GM19240 (cell line): ENCODE data around the gene TPP2.

Experiments
- DNase-seq: peaks from one replicate; pipeline ENCODE4 v3.0.0; 2011; ENCODE audit warnings: low spot score; ENCODE audit not compliant: insufficient read length

TPP2 gene

GRCh38 chr13:102651892-102652291 lies 55.1 kb downstream of the TPP2 start:
- DNase-seq, result no peak

DNA sequence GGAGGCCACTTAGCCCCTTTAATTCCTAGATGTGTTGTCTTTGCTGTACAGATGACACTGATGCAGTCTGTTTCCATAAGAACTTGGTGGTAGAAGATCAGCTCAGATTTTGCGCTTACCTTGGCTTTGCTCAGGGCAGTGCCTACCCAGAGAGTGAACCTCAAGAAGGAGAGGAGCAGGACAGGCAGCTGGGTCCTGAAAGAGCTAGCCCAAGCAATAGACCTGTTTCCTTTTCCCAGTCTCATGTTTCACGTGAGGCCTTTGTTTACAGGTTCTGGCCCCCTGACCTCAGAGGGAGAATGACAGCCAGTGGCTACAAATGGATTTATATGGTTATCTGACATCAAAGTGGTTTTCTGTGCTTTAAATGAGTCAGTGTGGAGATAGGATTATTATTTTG lies 58.0 kb downstream of the TPP2 start:
- no peak for DNase-seq

- DNase-seq, result no peak
These were observed 60.8 kb downstream of the TPP2 start for GRCh38 chr13:102657630-102658029.

GRCh38 chr13:102658660-102659059 lies 61.9 kb downstream of the TPP2 start:
- DNase-seq, result no peak

GRCh38 chr13:102659168-102659713 lies 62.5 kb downstream of the TPP2 start:
- DNase-seq, result no peak

- no peak for DNase-seq
These were observed 70.2 kb downstream of the TPP2 start for GRCh38 chr13:102667023-102667422.

- no peak for DNase-seq
These were observed 71.1 kb downstream of the TPP2 start for GRCh38 chr13:102667911-102668310.

DNA sequence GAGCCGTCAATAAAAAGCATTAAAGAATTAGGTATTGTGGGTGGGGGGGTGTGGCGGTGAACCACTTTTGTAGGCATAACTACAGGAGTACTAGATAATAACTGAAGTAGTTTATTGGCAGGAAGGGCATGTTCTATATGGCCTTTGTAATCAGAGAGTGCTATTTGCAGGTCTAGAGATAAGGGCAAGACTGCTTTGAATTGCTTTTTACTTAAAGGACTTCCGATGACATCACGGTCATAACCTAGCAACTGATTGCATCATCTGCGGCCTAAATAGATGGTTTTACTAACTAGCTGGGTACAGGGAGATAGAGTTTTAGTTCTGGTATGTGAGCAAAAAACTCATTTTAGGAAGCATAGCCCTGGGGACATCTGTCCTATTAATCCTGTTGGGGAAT lies 73.3 kb downstream of the TPP2 start:
- no peak for DNase-seq

DNA sequence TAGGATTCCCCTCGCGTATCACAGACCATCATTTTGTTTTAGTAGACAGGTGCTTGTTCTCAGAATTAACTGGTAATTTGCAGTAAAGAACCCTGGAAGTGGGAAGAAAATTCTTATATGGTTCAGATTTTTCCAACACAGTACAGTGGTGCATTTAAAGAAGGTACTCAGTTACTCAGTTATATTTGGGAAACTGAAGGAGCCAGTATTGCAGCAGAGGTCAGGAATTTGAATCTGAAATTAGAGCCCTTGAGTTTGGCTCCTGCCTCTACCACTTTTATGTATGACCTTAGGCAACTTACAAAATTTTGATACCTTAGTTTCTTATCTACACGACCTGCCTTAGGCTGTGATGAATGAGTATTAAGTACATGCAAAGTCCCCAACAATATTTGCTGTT lies 78.3 kb downstream of the TPP2 start:
- DNase-seq, result no peak

GRCh38 chr13:102677122-102677521 lies 80.3 kb downstream of the TPP2 start:
- no peak for DNase-seq

GRCh38 chr13:102678339-102679107 lies 81.7 kb downstream of the TPP2 start:
- no peak for DNase-seq

- no peak for DNase-seq
These were observed 82.8 kb downstream of the TPP2 start for GRCh38 chr13:102679449-102680132.

- no peak for DNase-seq
These were observed 83.4 kb downstream of the TPP2 start for GRCh38 chr13:102680133-102680717.

DNA sequence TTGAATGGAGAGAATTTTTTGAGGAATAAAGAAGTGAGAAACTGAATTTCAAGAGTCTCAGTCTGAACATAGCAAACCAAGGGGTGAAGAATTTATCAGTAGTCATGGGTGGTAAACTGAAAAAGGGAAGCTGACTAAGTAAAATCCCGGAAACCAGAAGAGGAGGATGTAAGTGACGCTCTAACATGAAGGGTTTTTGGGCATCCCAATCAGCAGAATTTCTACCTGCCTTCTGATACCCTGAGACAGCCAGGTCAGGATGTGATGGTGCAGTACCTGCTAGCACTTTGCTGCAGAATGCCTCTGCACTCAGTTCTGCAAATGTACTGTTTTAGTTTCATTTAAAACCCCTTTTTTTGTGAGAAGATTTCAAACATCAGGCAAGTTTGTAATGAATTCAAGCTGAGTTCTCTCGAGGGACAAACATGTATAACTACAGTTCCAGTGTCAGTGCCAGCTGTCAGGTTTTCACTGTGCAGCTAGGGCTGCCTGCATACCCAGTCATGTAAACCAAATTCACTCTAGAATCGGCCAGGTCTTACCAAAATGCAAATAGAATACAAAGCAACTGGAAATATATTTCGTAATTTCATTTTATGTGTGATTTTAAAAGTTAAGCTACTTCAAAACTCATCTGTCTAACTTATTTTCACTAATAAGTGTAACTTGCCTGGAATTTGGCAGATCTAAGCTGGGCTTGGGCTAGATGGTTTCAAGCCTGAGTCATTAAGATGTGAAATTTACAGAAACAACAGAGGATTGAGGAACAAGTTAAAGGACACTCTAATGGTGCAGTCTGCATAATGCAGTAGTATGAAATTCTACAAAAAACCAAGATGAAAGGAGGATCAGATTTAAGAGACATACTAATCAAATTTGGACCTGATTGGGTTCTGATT lies 84.3 kb downstream of the TPP2 start:
- no peak for DNase-seq

GRCh38 chr13:102682211-102682610 lies 85.4 kb downstream of the TPP2 start:
- DNase-seq, result no peak

GRCh38 chr13:102682727-102683126 lies 85.9 kb downstream of the TPP2 start:
- DNase-seq, result no peak

- no peak for DNase-seq
These were observed 86.9 kb downstream of the TPP2 start for GRCh38 chr13:102683637-102684036.

DNA sequence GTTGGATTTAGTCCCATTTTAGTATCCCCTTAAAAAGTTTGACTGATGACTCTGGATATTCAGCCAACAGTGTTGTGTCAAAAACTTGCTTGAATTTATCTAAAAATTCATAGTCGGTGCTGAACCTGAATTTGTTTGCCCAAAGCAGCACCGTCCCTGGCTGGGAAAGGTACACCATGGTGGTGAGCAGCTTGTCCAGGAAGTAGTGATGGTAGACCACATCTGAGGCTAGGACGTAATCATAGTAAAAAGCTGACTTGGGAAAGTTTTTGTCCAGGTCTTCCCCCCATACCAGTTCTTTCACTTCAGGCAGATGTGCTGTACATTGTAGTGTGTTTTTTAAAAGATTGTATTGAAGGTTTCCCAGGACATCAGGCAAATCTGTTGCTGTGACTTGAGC lies 89.2 kb downstream of the TPP2 start:
- DNase-seq, result no peak

- DNase-seq, result no peak
These were observed 90.7 kb downstream of the TPP2 start for GRCh38 chr13:102687520-102687919.

DNA sequence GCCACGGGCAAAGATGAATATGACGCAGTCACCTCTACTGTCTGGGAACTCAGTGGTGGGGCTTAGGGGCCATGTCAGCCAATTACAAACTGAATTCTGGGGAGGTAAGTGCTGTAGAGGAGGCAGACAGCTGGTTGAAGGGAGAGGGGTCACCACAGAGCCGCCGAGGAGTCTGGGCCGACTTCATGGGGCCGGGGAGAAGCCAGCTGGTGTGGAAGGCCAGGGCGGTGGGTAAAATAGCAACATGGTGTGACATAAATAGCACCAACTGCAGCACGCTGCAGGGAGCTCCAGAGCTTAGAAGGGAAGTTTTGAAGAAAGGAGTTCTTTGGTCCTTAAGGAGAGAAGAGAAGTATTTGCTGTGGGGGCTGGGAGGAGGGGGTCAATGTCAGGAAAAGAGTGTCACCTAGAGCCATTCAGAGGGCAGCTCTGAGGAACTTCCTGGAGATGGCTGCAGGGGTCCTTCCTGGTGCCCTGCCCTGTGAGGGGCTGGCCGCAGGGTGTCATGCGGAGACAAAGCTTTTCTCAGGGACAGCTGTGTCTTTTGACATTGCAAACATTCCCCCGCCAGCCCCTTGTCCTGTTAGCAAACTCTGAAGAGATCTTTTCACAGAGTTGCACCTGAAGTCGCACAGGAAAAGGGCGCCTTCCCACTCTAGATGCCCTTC lies 91.7 kb downstream of the TPP2 start:
- DNase-seq, result no peak

- no peak for DNase-seq
These were observed 94.1 kb downstream of the TPP2 start for GRCh38 chr13:102690883-102691282.
